ENCODE results near the gene EIF4E2. TPM values are rescaled to one million over a fixed set of nuclear protein-coding genes. Genes with fewer than 3 reads are reported as not detected.
A peak's percentile ranks its signal among the peaks of the same experiment; 100 is the strongest.

The EIF4E2 gene
- total RNA-seq, 3 donors from 2014 or later (not counting 1 experiment from before 2014, with no cell fraction given): 62.2 to 67.6 (median 63.5) TPM

GRCh38 chr2:232551776-232552175 is 1.3 kb downstream of the EIF4E2 start:
- Mint-ChIP-seq H3K27me3 (ENCODE audit: low read depth in 2 of 2) (no peaks in the 10 kb centered on the region), H3K36me3 (peaks cover 4% of the 10 kb centered on the region), H3K9me3 (peaks cover 0 to 2% of the 10 kb centered on the region in 2 donors), H3K4me3 (peak overlapping the region; percentile 99), H3K4me1 (peaks cover 70 to 78% of the 10 kb centered on the region in 2 donors), H3K27ac (peak overlapping the region; percentile 94 to 98)
- Histone ChIP-seq H3K4me3 (ENCODE audit: low read length) (peak overlapping the region; percentile 62), H3K27ac (ENCODE audit: low read length) (peak overlapping the region; percentile 89), H3K4me1 (ENCODE audit: control insufficient read depth, insufficient read depth, low read length) (peaks cover 18% of the 10 kb centered on the region), H3K9me3 (ENCODE audit: control insufficient read depth, insufficient read depth, low read length) (no peaks in the 10 kb centered on the region), H3K36me3 (ENCODE audit: control insufficient read depth, insufficient read depth, low read length) (peaks cover 18% of the 10 kb centered on the region), H3K27me3 (ENCODE audit: control insufficient read depth, insufficient read depth, low read length) (no peaks in the 10 kb centered on the region)
- ATAC-seq: no peak
- WGBS (ENCODE audit: insufficient coverage): 96% methylated on average over 4 of the region's 4 CpGs
- intact Hi-C loops (cut with micrococcal nuclease): no loop called here
- DNase-seq: no peak
- TF ChIP-seq CTCF (IDR thresholded peaks at IDR 0.05): no peak

- Mint-ChIP-seq H3K27me3 (ENCODE audit: low read depth in 2 of 2) (no peaks in the 10 kb centered on the region), H3K36me3 (peaks cover 26% of the 10 kb centered on the region), H3K4me3 (no peak overlapping the region), H3K27ac (peak overlapping the region in 1 of 2 donors; percentile 17), H3K4me1 (peaks cover 54 to 55% of the 10 kb centered on the region in 2 donors), H3K9me3 (no peaks in the 10 kb centered on the region)
- Histone ChIP-seq H3K4me3 (ENCODE audit: low read length) (no peak overlapping the region), H3K36me3 (ENCODE audit: control insufficient read depth, insufficient read depth, low read length) (peaks cover 52% of the 10 kb centered on the region), H3K27ac (ENCODE audit: low read length) (no peak overlapping the region), H3K4me1 (ENCODE audit: control insufficient read depth, insufficient read depth, low read length) (peaks cover 8% of the 10 kb centered on the region), H3K27me3 (ENCODE audit: control insufficient read depth, insufficient read depth, low read length) (no peaks in the 10 kb centered on the region), H3K9me3 (ENCODE audit: control insufficient read depth, insufficient read depth, low read length) (no peaks in the 10 kb centered on the region)
- ATAC-seq (no peak), DNase-seq (no peak)
- 91% methylated on average over 3 of the region's 3 CpGs for WGBS (ENCODE audit: insufficient coverage)
- intact Hi-C loops (cut with micrococcal nuclease): no loop called here
- no peak for TF ChIP-seq CTCF (IDR thresholded peaks at IDR 0.05)
Observed at GRCh38 chr2:232556426-232556825, 5.9 kb downstream of the EIF4E2 start.

DNA sequence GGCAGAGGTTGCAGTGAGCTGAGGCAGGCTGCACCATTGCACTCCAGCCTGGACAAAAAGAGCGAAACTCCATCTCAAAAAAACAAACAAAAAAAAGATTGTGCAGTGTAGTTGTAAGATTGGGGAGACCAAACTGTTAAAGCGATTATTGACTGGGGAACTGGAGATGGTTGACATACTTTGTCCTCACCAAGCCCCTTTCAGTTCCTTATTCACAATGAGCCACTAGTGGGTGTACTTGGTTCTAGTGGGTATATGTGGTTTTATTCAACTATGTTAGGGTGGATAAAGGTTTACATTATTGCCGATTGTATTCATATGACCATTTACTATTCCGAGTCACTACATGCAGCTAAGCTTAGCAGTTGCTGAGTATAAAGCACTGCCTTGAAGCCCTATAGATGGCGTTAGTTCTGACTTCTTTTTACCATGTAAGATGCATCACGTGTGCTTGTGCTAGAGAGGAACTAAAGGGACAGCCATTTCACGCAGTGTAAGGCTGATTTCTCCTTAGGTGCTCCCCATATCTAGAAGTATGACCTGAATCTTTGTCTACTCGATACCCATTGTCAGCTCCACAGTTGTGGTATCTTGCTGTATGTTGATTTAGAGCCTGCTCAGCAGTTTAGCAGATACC is 12.1 kb downstream of the EIF4E2 start:
- DNase-seq (no peak), ATAC-seq (no peak)
- 75% methylated on average over 7 of the region's 8 CpGs for WGBS (ENCODE audit: insufficient coverage)
- TF ChIP-seq CTCF (IDR thresholded peaks at IDR 0.05): no peak
- Mint-ChIP-seq H3K4me1 (peaks cover 4 to 20% of the 10 kb centered on the region in 2 donors), H3K27ac (no peak overlapping the region), H3K9me3 (no peaks in the 10 kb centered on the region), H3K36me3 (peaks cover 33% of the 10 kb centered on the region), H3K27me3 (ENCODE audit: low read depth in 2 of 2) (no peaks in the 10 kb centered on the region), H3K4me3 (no peak overlapping the region)
- intact Hi-C loops (cut with micrococcal nuclease): no loop called here
- peaks cover 79% of the 10 kb centered on the region for H3K36me3 ChIP-seq (ENCODE audit: control insufficient read depth, insufficient read depth, low read length)
- H3K4me1 ChIP-seq (ENCODE audit: control insufficient read depth, insufficient read depth, low read length): no peaks in the 10 kb centered on the region
- no peak overlapping the region for H3K4me3 ChIP-seq (ENCODE audit: low read length)
- H3K9me3 ChIP-seq (ENCODE audit: control insufficient read depth, insufficient read depth, low read length): no peaks in the 10 kb centered on the region
- no peak overlapping the region for H3K27ac ChIP-seq (ENCODE audit: low read length)
- H3K27me3 ChIP-seq (ENCODE audit: control insufficient read depth, insufficient read depth, low read length): no peaks in the 10 kb centered on the region

- intact Hi-C loops (cut with micrococcal nuclease): no loop called here
- peak overlapping the region in 1 of 2 donors; percentile 20 for H3K27ac Mint-ChIP-seq
- Histone ChIP-seq H3K36me3 (ENCODE audit: control insufficient read depth, insufficient read depth, low read length) (peaks cover 79% of the 10 kb centered on the region), H3K4me3 (ENCODE audit: low read length) (no peak overlapping the region), H3K27ac (ENCODE audit: low read length) (no peak overlapping the region), H3K27me3 (ENCODE audit: control insufficient read depth, insufficient read depth, low read length) (no peaks in the 10 kb centered on the region), H3K4me1 (ENCODE audit: control insufficient read depth, insufficient read depth, low read length) (no peaks in the 10 kb centered on the region), H3K9me3 (ENCODE audit: control insufficient read depth, insufficient read depth, low read length) (no peaks in the 10 kb centered on the region)
- no peak for TF ChIP-seq CTCF (IDR thresholded peaks at IDR 0.05)
- peaks cover 31% of the 10 kb centered on the region for H3K36me3 Mint-ChIP-seq
- no peaks in the 10 kb centered on the region for H3K9me3 Mint-ChIP-seq
- ATAC-seq: peak; percentile 35 to 59 (median 36)
- DNase-seq: no peak
- H3K27me3 Mint-ChIP-seq (ENCODE audit: low read depth in 2 of 2): no peaks in the 10 kb centered on the region
- H3K4me3 Mint-ChIP-seq: no peak overlapping the region
- WGBS (ENCODE audit: insufficient coverage): 60% methylated on average over 3 of the region's 3 CpGs
- peaks cover 3 to 20% of the 10 kb centered on the region in 2 donors for H3K4me1 Mint-ChIP-seq
Observed at GRCh38 chr2:232563580-232563979, 13.1 kb downstream of the EIF4E2 start.
